HK-2 (cell line): ENCODE results near the gene GARIN5B.

Experiments
- DNase-seq: peaks from one replicate; pipeline ENCODE4 v3.0.0-alpha.2; 2018; ENCODE audit not compliant: unreplicated experiment

GARIN5B gene

DNA sequence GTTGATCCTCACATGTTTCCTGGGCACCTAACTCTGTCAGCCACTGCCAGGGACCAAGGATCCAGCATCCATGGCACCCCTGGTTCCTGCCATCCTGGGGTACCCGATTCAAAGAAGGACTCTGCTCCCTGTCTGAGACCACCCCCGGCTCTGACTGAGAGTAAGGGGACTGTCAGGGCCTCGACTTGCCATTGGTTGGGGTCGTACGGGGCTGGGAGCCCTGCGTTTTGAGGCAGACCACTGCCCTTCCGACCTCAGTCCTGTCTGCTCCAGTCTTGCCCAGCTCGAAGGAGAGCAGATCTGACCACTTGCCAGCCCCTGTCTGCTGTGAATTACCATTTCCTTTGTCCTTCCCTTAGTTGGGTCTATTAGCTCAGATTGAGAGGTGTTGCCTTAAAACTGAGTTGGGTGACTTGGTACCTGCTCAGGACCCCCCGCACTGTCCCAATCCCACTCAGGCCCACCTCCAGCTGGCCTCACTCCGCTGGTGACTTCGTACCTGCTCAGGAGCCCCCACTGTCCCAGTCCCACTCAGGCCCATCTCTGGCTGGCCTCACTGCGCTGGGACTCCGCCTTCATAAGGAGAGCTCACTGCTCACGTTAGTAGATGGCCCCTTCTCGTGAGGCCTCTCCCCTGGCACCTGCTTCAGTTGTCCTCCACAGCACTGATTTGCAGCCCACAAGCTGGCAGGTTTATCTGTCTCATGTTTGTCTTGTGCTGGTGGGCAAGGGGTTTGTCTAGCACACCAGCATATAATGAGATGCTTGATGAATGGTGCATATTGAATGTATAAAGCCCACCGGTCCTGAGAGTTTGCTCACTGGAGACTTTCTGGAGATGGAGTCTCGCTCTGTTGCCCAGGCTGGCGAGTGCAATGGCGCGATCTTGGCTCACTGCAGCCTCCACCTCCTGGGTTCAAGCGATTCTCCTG lies 26.6 kb upstream of the GARIN5B start:
- no peak for DNase-seq

DNA sequence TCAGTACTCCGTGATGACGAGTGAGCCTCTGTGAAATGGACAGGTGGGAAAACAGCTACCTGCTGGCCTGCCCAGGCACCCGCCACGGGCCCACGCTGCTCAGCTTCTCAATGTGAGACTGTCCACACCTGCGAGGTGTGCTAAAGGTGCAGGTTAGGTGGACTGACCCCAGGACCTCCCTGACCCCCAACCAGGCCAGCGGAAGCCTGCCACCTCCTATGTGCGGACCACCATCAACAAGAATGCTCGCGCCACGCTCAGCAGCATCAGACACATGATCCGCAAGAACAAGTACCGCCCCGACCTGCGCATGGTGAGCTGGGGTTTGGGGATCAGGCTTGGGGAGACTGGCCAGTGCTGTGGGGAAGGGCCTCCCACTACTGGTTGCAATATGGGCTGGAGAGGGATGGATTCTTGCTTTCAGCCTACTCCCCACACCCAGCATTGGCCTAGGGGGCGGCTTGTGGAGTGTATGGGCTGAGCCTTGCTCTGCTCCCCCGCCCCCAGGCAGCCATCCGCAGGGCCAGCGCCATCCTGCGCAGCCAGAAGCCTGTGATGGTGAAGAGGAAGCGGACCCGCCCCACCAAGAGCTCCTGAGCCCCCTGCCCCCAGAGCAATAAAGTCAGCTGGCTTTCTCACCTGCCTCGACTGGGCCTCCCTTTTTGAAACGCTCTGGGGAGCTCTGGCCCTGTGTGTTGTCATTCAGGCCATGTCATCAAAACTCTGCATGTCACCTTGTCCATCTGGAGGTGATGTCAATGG lies 24.9 kb upstream of the GARIN5B start:
- no peak for DNase-seq

DNA sequence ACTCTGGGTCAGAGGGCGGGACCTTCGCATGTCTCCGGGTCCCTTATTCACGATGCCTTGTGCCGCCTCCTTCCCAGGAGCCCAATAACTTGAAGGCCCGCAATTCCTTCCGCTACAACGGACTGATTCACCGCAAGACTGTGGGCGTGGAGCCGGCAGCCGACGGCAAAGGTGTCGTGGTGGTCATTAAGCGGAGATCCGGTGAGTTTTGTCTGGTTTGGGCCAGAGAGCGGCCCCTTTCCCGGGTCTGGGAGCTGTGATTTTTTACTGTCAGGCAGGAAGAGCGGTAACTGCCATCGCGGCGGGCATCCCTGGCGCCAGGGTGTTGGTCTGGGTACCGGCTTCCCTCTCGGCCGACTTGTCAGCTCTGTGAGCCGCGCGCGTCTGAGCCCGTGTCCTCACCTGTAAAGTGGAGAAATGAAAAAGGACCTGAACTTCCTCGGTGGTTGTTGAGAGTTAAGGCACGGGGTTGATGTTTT lies 23.5 kb upstream of the GARIN5B start:
- peak; percentile 74 for DNase-seq

DNA sequence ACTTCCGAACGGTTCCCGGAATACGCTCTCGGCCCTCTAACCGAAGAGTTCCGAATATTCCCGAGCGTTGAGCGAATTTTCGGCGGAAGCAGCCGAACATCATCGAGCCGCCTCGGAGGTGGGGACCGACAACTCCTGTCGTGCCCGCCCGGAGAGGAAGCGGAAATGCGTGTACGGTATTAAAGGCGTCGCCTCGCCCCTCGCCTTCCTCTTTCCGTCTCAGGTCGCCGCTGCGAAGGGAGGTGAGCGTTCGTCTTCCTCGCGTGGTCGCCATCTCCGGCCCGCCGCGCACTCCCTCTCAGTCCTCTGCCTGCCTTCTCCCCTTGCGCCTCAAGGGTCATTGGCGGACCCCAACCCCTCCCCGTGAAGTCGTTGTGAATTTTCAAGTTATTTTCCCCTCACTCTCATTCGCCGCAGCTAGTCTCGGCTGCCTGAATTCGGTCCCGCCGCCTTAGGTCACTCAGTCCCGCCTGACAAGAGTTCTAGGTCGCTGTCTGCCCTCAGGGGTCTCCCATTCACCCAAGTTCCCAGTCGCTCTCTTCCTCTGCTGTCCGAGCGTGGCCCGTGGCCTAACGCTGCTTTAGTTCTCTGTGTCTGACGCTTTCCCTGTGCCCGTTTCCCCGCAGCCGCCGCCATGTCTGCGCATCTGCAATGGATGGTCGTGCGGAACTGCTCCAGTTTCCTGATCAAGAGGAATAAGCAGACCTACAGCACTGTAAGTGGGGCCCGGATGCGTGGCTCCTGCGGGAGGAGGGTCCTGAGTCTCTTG lies 22.8 kb upstream of the GARIN5B start, which contains the start of gene RPL28:
RPL28 (plus strand) TSS at position 209 of the 769 bp plus-strand sequence; CDS start at position 635, 426 bp downstream.
- peak; percentile 100 for DNase-seq

DNA sequence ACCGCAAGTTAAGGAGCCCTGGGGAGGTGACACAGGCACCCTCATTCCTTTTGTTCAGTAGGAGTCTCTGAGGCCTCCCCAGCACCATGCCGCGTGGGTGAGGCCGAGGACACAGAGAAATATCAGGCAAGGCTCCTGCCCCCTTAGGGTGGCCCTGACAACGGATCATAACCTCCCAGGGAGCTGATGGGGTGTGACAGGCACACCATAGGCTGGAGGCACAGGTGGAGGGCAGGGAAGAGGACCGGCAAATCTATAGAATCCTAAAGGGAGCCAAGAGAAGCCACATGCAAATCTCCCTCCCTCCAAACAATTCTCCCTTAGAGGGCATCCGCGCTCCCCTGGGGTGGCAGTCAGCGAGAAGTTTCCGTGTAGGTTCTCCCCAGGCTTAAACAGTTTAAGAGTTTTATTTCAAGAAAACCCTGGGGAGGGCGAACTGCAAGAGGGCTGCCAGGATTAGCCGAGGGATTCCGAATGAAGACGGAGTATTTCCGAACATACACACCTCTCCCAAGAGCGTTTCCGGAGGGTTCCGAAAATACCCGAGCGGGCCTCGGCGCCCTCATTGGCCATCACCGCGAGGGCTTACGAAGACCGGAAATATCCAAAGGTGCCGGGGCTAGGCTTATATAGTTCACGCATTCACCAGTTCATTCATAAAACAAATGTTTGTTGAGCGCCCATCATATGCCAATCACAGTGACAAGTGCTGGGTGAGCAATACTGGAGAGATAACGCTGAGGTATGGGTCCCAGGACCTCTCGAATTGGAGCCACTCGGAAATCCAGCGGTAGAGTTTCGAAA lies 22.1 kb upstream of the GARIN5B start:
- peak; percentile 97 for DNase-seq

DNA sequence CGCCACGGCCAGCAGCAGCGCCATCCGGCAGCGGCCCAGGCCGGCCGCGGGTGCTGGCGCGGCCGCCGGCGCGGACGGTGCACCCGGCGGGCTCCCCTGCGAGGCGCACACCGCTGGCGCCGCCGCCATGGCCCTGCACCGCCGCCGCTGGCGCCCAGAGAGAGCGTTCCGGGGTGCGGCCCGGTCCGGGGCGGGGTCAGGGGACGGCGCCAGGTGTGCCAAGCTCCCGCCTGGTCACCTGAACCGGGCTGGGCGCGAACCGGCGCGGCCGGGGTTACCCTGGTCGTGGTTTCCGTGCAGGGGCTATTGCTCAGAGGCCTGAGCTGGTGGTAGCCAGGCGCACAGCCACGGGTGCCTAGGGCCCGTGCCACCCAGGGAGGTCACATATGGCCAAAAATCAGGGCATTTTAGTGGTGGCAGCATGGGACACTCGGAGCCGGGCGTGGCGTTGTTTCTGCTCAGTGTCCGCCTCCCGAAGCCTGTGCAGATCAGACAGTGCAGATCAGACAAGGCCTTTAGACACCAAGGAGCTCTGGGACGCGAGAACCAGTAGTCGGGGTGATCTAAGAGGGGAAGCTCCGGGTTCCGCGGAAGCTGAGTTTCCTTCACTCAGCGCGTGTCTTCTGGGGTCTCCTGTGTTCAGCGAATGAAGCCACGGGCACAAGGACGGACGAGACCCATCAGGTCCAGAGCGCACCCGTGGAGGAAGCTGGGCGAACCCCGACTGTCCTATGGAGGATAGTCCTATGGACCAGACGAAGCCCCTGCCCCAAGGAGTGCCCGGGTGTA lies 21.3 kb upstream of the GARIN5B start, which contains the start of gene TMEM238:
TMEM238 (minus strand) TSS at position 162 of the 789 bp plus-strand sequence; CDS start at position 129, 33 bp downstream.
- DNase-seq: peak; percentile 58

DNA sequence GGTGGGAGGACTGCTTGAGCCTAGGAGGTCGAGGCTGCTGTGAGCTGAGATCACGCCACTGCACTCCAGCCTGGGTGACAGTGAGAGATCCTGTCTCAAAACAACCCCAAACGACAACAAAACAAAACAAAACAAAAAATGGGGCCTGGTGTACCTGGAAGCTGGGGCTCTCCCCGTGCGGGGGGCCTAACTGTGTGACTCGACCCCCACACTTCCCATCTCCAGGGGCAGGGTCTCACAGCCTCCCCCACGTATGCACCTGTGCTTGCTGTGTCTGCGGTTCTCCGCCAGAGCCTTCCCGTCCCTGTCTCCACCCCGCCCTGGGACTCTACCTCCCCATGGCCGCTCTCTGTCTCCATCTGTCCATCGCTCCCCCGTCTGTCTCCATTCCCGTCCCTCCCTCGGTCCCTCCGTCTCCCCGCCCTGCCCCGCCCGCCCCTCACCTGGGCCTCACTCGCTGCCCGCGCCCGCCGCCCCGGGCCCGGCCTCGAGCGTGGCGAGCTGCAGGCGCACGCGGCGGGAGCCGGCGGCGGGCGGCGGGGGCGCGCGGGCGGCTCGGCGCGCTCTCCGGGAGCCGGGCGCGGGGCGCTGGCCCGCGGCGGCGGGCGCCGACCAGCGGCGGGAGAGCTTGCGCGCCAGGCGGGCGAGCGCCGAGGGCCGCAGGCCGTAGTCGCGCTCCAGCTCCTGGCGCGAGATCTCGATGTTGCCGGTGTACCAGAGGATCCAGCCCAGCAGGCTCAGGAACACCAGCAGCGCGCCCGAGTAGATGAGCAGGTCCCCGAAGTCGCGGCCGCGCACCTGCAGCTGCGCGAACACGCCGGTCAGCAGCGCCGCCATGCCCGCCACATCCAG lies 20.4 kb upstream of the GARIN5B start:
- DNase-seq: peak; percentile 78

DNA sequence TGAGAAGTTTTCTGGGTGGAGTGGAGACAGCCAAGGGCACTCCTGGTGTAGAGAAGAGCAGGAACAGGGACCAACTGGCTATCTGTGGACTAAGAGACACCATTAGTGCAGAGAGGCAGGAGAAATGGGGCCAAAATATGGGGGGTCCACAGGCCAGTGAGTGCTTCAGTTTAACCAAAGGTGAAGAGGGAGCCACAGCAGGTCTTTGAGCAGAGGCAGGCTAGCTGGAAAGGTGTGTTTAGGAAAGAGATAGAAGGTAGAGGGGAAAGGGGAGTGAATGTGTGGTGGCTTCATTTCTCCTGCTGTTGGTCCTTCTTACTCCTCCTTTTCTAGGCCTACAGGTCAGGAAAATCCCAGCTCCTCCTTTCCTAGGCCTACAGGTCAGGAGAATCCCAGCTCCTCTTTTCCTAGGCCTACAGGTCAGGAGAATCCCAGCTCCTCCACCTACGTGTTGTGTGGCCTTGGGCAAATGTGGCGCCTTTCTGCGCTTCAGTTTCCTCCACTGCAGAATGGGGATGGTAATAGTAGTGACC lies 19.5 kb upstream of the GARIN5B start:
- no peak for DNase-seq

DNA sequence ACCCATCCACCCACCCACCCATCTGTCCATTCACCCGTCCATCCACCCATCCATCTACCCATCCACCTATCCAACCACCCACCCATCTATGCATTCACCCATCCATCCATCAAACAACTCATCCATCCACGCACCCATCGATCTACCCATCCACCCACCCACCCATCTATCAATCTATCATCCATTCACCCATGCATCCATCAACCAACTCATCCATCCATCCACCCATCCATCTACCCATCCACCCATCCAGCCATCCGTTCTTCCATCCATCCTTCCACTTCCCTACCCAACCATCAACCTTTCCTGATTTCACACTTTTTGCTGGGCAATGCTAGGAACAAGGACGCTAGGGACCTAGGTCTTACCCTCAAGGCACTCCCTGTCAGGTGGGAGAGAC lies 19.0 kb upstream of the GARIN5B start:
- no peak for DNase-seq

DNA sequence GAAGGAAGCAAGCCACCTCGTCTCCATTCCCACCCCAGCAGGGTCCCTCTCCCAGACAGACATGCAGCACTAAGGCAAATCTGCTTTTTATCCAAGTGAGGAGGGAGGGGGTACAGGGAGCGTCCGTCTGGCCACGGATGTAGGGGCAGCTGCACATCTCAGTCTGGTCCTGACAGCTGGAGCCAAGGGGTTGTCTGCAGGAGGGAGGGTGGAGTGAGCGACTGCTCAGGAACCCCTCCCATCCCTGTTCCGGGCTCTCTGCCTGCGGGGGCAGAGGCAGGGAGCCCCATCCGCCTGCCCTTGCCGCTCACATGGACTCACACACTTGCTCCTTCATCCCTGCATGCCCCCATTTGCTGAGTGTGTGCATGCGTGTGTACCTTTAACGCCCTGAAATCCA lies 16.1 kb upstream of the GARIN5B start:
- no peak for DNase-seq

DNA sequence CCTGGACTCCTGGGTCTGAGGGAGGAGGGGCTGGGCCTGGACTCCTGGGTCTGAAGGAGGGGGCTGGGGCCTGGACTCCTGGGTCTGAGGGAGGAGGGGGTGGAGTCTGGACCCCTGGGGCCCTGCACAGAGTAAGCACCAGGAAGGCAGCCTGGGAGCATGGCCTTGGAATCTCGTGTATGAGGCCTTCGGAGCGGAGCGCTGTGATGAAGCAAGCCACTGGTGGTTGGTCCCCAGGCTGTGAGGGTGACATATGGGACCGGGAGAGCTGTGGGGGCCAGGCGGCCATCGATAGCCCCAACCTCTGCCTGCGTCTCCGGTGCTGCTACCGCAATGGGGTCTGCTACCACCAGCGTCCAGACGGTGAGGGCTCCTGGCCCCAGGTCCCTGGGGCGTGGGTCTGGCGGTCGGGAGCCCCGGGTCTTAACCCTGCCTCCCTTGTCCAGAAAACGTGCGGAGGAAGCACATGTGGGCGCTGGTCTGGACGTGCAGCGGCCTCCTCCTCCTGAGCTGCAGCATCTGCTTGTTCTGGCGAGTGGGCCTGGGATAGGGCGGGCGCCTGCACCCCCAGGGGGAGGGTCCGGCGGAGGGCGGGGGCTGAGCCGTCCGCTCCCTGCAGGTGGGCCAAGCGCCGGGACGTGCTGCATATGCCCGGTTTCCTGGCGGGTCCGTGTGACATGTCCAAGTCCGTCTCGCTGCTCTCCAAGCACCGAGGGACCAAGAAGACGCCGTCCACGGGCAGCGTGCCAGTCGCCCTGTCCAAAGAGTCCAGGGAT lies 14.5 kb upstream of the GARIN5B start:
- DNase-seq: no peak

DNA sequence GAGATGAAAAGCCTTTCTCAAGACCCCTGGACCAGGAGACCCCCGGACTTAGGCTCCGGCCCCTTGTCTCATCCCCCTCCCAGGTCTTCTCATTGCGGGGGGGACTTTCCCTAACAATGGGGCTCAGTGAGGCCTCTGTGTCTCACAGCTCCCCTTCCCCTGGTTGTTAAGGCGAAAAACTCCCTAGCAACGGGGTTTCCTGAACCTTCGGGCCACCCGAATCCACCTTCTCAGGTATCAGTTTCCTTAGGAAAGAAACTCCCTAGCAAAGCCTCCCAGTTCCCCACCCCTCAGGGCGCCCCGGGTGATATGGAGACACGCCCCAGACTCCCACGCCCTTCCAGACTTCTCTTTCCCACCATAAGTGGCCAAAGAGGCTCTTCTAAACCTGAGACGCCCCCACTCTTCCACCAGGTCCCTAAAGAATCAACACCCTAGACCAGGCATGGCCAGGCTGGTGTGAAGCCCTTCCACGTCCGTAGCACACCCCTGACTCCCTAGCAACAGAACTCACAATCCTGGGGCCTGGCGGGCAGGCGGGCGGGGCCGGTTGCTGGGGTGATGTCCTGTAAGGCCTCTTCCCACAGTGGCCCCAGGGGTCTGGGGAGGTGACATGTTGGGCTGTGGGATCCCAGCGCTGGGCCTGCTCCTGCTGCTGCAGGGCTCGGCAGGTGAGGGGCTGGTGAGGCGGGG lies 13.3 kb upstream of the GARIN5B start, which contains the start of gene TMEM190:
TMEM190 (plus strand) TSS at position 586 of the 693 bp plus-strand sequence; CDS start at position 614, 28 bp downstream.
- DNase-seq: no peak

DNA sequence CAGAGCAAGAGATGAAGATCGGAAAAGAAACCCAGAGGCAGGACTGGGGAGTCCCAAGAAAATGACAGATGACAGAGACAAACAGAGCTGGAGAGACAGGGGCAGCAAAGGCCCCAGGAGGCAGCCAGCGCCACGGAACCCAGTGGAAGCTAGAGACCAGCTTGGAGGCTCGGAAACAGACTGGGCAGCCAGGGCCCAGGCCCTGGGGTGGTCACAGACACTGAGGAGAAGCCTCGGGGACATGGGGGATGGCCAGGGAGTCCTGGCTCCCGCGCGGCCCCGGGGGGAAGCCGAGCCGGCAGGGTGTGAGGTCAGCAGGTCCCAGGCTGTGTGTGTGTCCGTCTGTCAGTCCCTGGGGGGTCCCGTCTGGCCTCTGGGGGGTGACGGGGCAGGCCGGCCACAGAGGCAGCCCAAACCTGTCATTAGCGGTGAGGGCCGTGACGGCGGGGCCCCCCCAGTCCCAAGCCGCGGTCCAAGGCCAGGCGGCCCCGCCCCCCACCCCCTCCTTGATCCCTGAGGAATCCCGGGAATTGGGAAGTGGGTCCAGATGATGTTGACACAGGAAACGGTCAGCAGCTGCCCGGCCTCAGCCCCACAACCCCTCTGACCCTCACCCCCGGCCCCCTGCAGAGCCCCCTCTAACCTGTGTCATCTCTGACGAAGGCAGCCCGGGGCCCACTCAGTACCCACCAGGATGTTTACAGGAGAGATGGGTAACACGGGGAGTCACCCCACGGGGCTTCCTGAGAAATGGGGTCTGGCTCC lies 11.1 kb upstream of the GARIN5B start:
- DNase-seq: peak; percentile 84

DNA sequence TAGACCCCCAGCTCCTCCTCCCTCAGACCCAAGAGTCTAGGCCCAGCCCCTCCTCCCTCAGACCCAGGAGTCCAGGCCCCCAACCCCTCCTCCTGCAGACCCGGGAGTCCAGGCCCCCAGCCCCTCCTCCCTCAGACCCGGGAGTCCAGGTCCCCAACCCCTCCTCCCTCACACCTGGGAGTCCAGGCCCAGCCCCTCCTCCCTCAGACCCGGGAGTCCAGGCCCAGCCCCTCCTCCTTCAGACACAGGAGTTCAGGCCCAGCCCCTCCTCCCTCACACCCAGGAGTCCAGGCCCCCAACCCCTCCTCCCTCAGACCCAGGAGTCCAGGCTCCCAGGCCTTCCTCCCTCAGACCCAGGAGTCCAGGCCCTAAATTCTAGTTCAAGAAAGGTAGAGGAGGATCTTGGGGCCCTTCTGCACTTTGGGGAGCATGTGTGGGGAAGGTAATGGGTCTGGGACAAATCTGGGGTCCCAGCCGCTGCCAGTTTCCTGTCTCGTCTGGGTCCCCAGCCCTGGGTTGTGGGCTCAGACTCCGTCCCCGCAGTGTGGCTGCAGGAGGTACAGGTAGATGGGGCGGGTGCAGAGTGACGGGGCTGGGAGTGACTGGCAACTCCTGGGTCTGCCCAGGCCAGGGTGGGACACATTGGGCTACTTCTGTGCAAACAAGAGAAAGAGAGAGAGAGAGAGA lies 10.4 kb upstream of the GARIN5B start:
- peak; percentile 55 for DNase-seq

DNA sequence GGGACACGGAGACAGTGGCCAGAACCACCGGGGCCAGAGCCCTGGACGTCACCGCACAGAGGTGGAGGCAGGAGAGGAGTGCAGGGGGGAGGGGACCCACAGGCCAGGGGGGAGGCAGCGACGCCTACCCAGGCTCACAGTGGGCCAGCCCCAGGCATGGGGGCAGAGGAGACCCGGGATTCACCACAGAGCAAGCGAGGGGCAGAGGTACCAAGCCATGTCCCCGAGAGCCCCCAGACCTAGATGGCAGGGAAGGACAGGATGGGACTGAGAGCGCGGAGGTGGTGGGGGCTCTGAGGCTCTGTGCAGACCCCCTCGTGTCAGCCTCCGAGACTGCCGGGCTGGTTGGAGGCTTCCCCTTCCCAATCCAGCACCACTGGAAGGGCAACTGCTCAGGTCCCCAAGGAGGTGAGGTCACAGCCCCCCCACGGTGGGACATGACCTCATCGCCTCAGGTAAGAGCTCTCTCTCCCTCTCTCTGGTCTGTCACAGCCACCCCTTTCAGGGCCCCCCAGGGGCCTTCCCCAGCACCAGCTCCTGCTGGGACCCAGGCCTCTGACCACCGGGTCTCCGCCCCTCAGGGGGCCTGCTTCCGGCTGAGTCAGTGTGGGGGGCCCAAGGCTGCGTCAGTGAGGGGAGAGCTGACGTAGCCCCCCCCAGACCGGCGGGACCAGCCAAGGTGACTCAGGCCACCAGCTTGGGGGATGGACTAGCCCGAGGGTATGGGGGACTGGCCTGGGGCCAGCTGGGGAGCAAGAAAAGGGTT lies 9.4 kb upstream of the GARIN5B start:
- peak; percentile 88 for DNase-seq
